CD4-positive, alpha-beta T cell treated with Interleukin-21 for 1 hour (primary cell): ENCODE results near the gene TDRD7.

Experiments used
- DNase-seq: peaks from one replicate; pipeline ENCODE4 v3.0.0-alpha.2; 2020

Gene TDRD7

GRCh38 chr9:97529363-97530076 lies 117.6 kb downstream of the TDRD7 start:
- DNase-seq, result no peak

GRCh38 chr9:97531888-97532376 lies 120.0 kb downstream of the TDRD7 start:
- DNase-seq, result no peak

GRCh38 chr9:97534185-97534584 lies 122.3 kb downstream of the TDRD7 start:
- no peak for DNase-seq

- no peak for DNase-seq
Measured at GRCh38 chr9:97534961-97535594, 123.2 kb downstream of the TDRD7 start.

- DNase-seq, result no peak
Measured at GRCh38 chr9:97535771-97536170, 123.9 kb downstream of the TDRD7 start.

GRCh38 chr9:97536480-97536879 lies 124.6 kb downstream of the TDRD7 start:
- DNase-seq, result no peak

- DNase-seq, result no peak
Measured at GRCh38 chr9:97543561-97543960, 131.7 kb downstream of the TDRD7 start.

- DNase-seq, result no peak
Measured at GRCh38 chr9:97545486-97545885, 133.6 kb downstream of the TDRD7 start.
